ENCODE data around the gene C20orf144. TPM values are rescaled to one million over a fixed set of nuclear protein-coding genes. Genes with fewer than 3 reads are reported as not detected.
"Not testable (repeated sequence)": the region's sequence is repeated elsewhere in the genome, so short reads cannot be mapped to it uniquely, and the experiment has no call there.

C20orf144 gene
- total RNA-seq, 1 experiment from 2014 or later: not detected

GRCh38 chr20:33646959-33647602, 15.0 kb upstream of the C20orf144 start:
- not testable (repeated sequence) for H3K27me3 ChIP-seq, DNase-seq, H3K4me3 ChIP-seq, H3K9me3 ChIP-seq
- H3K36me3 ChIP-seq: peaks cover 15% of the 10 kb centered on the region

- Histone ChIP-seq H3K36me3 (peaks cover 15% of the 10 kb centered on the region), H3K27me3 (no peaks in the 10 kb centered on the region), H3K4me3 (peak overlapping the region; percentile 13), H3K9me3 (no peaks in the 10 kb centered on the region)
- DNase-seq: peak; percentile 84
Measured at GRCh38 chr20:33647603-33648395, 14.3 kb upstream of the C20orf144 start.

- no peaks in the 10 kb centered on the region for H3K9me3 ChIP-seq
- peaks cover 15% of the 10 kb centered on the region for H3K36me3 ChIP-seq
- DNase-seq: peak; percentile 42
Measured at GRCh38 chr20:33648396-33649004, 13.6 kb upstream of the C20orf144 start.

GRCh38 chr20:33649201-33649681, 12.9 kb upstream of the C20orf144 start:
- no peaks in the 10 kb centered on the region for H3K9me3 ChIP-seq
- peaks cover 15% of the 10 kb centered on the region for H3K36me3 ChIP-seq
- no peaks in the 10 kb centered on the region for H3K27me3 ChIP-seq
- no peak overlapping the region for H3K4me3 ChIP-seq
- DNase-seq: peak; percentile 89

More at GRCh38 chr20:33648396-33649004, 13.6 kb upstream of the C20orf144 start:
- Histone ChIP-seq H3K27me3 (no peaks in the 10 kb centered on the region), H3K4me3 (no peak overlapping the region; the same call in 1 of the 2 replicates)

- Histone ChIP-seq H3K36me3 (peaks cover 8% of the 10 kb centered on the region; the same call in 1 of the 2 replicates), H3K4me3 (no peak overlapping the region), H3K9me3 (no peaks in the 10 kb centered on the region), H3K27me3 (no peaks in the 10 kb centered on the region)
- no peak for DNase-seq
Measured at GRCh38 chr20:33650111-33650752, 11.9 kb upstream of the C20orf144 start.

GRCh38 chr20:33650753-33651561, 11.2 kb upstream of the C20orf144 start:
- no peak for DNase-seq
- Histone ChIP-seq H3K36me3 (peaks cover 2% of the 10 kb centered on the region; the same call in 1 of the 2 replicates), H3K27me3 (no peaks in the 10 kb centered on the region), H3K9me3 (no peaks in the 10 kb centered on the region), H3K4me3 (no peak overlapping the region)

GRCh38 chr20:33651562-33652048, 10.5 kb upstream of the C20orf144 start:
- no peak for DNase-seq
- H3K9me3 ChIP-seq: no peaks in the 10 kb centered on the region
- H3K36me3 ChIP-seq: peaks cover 2% of the 10 kb centered on the region; the same call in 1 of the 2 replicates
- no peak overlapping the region for H3K4me3 ChIP-seq
- no peaks in the 10 kb centered on the region for H3K27me3 ChIP-seq

- Histone ChIP-seq H3K27me3 (no peaks in the 10 kb centered on the region), H3K9me3 (no peaks in the 10 kb centered on the region), H3K36me3 (peaks cover under 1% of the 10 kb centered on the region; the same call in 1 of the 2 replicates), H3K4me3 (no peak overlapping the region)
- DNase-seq: peak; percentile 45
Measured at GRCh38 chr20:33653218-33653899, 8.8 kb upstream of the C20orf144 start.

GRCh38 chr20:33653900-33654596, 8.1 kb upstream of the C20orf144 start:
- H3K4me3 ChIP-seq: no peak overlapping the region
- DNase-seq: no peak
- no peaks in the 10 kb centered on the region for H3K9me3 ChIP-seq
- H3K27me3 ChIP-seq: no peaks in the 10 kb centered on the region
- H3K36me3 ChIP-seq: no peaks in the 10 kb centered on the region

GRCh38 chr20:33654680-33655161, 7.4 kb upstream of the C20orf144 start:
- DNase-seq: no peak
- Histone ChIP-seq H3K4me3 (no peak overlapping the region), H3K27me3 (no peaks in the 10 kb centered on the region), H3K36me3 (no peaks in the 10 kb centered on the region), H3K9me3 (no peaks in the 10 kb centered on the region)

GRCh38 chr20:33655164-33655563, 7.0 kb upstream of the C20orf144 start:
- H3K27me3 ChIP-seq: no peaks in the 10 kb centered on the region
- H3K9me3 ChIP-seq: no peaks in the 10 kb centered on the region
- H3K4me3 ChIP-seq: no peak overlapping the region
- H3K36me3 ChIP-seq: no peaks in the 10 kb centered on the region
- no peak for DNase-seq

- Histone ChIP-seq H3K27me3 (no peaks in the 10 kb centered on the region), H3K9me3 (no peaks in the 10 kb centered on the region), H3K36me3 (no peaks in the 10 kb centered on the region), H3K4me3 (no peak overlapping the region)
- no peak for DNase-seq
Measured at GRCh38 chr20:33656010-33656782, 5.9 kb upstream of the C20orf144 start.

GRCh38 chr20:33656783-33657703, 5.1 kb upstream of the C20orf144 start:
- Histone ChIP-seq H3K4me3 (no peak overlapping the region), H3K9me3 (no peaks in the 10 kb centered on the region), H3K36me3 (no peaks in the 10 kb centered on the region), H3K27me3 (no peaks in the 10 kb centered on the region)
- no peak for DNase-seq
